ENCODE measurements around the gene JMJD7. TPM values are rescaled to one million over a fixed set of nuclear protein-coding genes. Genes with fewer than 3 reads are reported as not detected.

Gene JMJD7
- total RNA-seq, 1 experiment from 2014 or later: 13.2 TPM

- ChIA-PET POLR2A (no interaction called here), CTCF (no interaction called here)
- Histone ChIP-seq H3K9me3 (ENCODE audit: control insufficient read depth, insufficient read depth, low read depth, low read length) (no peaks in the 10 kb centered on the region), H3K36me3 (ENCODE audit: control insufficient read depth, insufficient read depth, low read length) (no peaks in the 10 kb centered on the region), H3K4me3 (ENCODE audit: low read depth in 2 of 2, low read length in 2 of 2) (no peak overlapping the region), H3K27me3 (ENCODE audit: control insufficient read depth, insufficient read depth, low read length) (no peaks in the 10 kb centered on the region), H3K27ac (ENCODE audit: low read length) (no peak overlapping the region), H3K4me1 (ENCODE audit: control insufficient read depth, insufficient read depth, low read length) (peaks cover 2% of the 10 kb centered on the region; the same call in 1 of the 2 replicates)
- intact Hi-C loops (cut with micrococcal nuclease; ENCODE audit: unreplicated experiment): no loop called here
- no peak for ATAC-seq
- BruUV-seq (replicated peaks): no TSS peak
- DNase-seq (ENCODE audit: low read depth, low spot score): no peak
- in situ Hi-C loops (cut with HindIII; ENCODE audit: low pct_unique_long_range_greater_than_20kb, low sequenced_read_pairs): no loop called here
- TF ChIP-seq REST (IDR thresholded peaks at IDR 0.05; ENCODE audit: insufficient read depth in 1 of 2, low read depth in 2 of 2, low read length in 1 of 2) (no peak), SIN3A (IDR thresholded peaks at IDR 0.05; ENCODE audit: borderline replicate concordance, insufficient read depth, low read depth, low read length) (no peak), POLR2AphosphoS5 (IDR thresholded peaks at IDR 0.05; ENCODE audit: low read depth, low read length) (no peak), TCF7L2 (IDR thresholded peaks at IDR 0.05; ENCODE audit: low read depth, low read length) (no peak), CTCF (IDR thresholded peaks at IDR 0.05) (no peak)
Observed at GRCh38 chr15:41834096-41834495, 6.2 kb downstream of the JMJD7 start.

GRCh38 chr15:41836073-41836472 is 8.2 kb downstream of the JMJD7 start:
- DNase-seq (ENCODE audit: low read depth, low spot score) (no peak), ATAC-seq (no peak)
- intact Hi-C loops (cut with micrococcal nuclease; ENCODE audit: unreplicated experiment) (no loop called here), in situ Hi-C loops (cut with HindIII; ENCODE audit: low pct_unique_long_range_greater_than_20kb, low sequenced_read_pairs) (no loop called here)
- POLR2A ChIA-PET: no interaction called here
- CTCF ChIA-PET: no interaction called here
- Histone ChIP-seq H3K4me1 (ENCODE audit: control insufficient read depth, insufficient read depth, low read length) (no peaks in the 10 kb centered on the region), H3K4me3 (ENCODE audit: low read depth in 2 of 2, low read length in 2 of 2) (no peak overlapping the region), H3K9me3 (ENCODE audit: control insufficient read depth, insufficient read depth, low read depth, low read length) (no peaks in the 10 kb centered on the region), H3K27ac (ENCODE audit: low read length) (no peak overlapping the region), H3K36me3 (ENCODE audit: control insufficient read depth, insufficient read depth, low read length) (no peaks in the 10 kb centered on the region), H3K27me3 (ENCODE audit: control insufficient read depth, insufficient read depth, low read length) (no peaks in the 10 kb centered on the region)
- BruUV-seq (replicated peaks): no TSS peak
- TF ChIP-seq POLR2AphosphoS5 (IDR thresholded peaks at IDR 0.05; ENCODE audit: low read depth, low read length): no peak
- no peak for TF ChIP-seq SIN3A (IDR thresholded peaks at IDR 0.05; ENCODE audit: borderline replicate concordance, insufficient read depth, low read depth, low read length)

- no peaks in the 10 kb centered on the region for H3K4me1 ChIP-seq (ENCODE audit: control insufficient read depth, insufficient read depth, low read length)
- in situ Hi-C loops (cut with HindIII; ENCODE audit: low pct_unique_long_range_greater_than_20kb, low sequenced_read_pairs): no loop called here
- ChIA-PET CTCF (no interaction called here), POLR2A (no interaction called here)
- TF ChIP-seq CTCF (IDR thresholded peaks at IDR 0.05): no peak
- no peak for TF ChIP-seq POLR2AphosphoS5 (IDR thresholded peaks at IDR 0.05; ENCODE audit: low read depth, low read length)
- no peak for TF ChIP-seq REST (IDR thresholded peaks at IDR 0.05; ENCODE audit: insufficient read depth in 1 of 2, low read depth in 2 of 2, low read length in 1 of 2)
- no peak for TF ChIP-seq SIN3A (IDR thresholded peaks at IDR 0.05; ENCODE audit: borderline replicate concordance, insufficient read depth, low read depth, low read length)
- no peak for TF ChIP-seq TCF7L2 (IDR thresholded peaks at IDR 0.05; ENCODE audit: low read depth, low read length)
- H3K9me3 ChIP-seq (ENCODE audit: control insufficient read depth, insufficient read depth, low read depth, low read length): no peaks in the 10 kb centered on the region
- ATAC-seq: no peak
- no TSS peak for BruUV-seq (replicated peaks)
- H3K36me3 ChIP-seq (ENCODE audit: control insufficient read depth, insufficient read depth, low read length): no peaks in the 10 kb centered on the region
- no peaks in the 10 kb centered on the region for H3K27me3 ChIP-seq (ENCODE audit: control insufficient read depth, insufficient read depth, low read length)
- intact Hi-C loops (cut with micrococcal nuclease; ENCODE audit: unreplicated experiment): no loop called here
- DNase-seq (ENCODE audit: low read depth, low spot score): no peak
- no peak overlapping the region for H3K27ac ChIP-seq (ENCODE audit: low read length)
- H3K4me3 ChIP-seq (ENCODE audit: low read depth in 2 of 2, low read length in 2 of 2): no peak overlapping the region
Observed at GRCh38 chr15:41836713-41837454, 9.0 kb downstream of the JMJD7 start.
